Adrenal gland (tissue), 5 donors: Measurements from ENCODE around the gene FRMD3.

ENCODE experiments used
- POLR2A ChIP-seq, 2 donors: fragments of 450-650 bp; IDR thresholded peaks; one replicate each; pipeline ENCODE4 v1.6.1; 2017; ENCODE audit warnings: antibody characterized with exemption in 2 of 2, mild to moderate bottlenecking in 2 of 2, moderate library complexity in 1 of 2
- TF ChIP-seq, protein P1 (sequence below), 6 experiments: fragments of 450-650 bp in 4 of 6; fragments of 200-600 bp in 2 of 6; sonication (generic) in 1 of 6; IDR thresholded peaks; 1 replicate in 5 of 6; 2 replicates in 1 of 6; pipeline versions ENCODE4 v1.5.1 to v1.8.0; 2016 to 2021; ENCODE audit warnings: antibody characterized with exemption in 6 of 6, mild to moderate bottlenecking in 2 of 6, moderate library complexity in 1 of 6
- donor health status: DM: no; HTN: no; CAD: no.

DNA sequence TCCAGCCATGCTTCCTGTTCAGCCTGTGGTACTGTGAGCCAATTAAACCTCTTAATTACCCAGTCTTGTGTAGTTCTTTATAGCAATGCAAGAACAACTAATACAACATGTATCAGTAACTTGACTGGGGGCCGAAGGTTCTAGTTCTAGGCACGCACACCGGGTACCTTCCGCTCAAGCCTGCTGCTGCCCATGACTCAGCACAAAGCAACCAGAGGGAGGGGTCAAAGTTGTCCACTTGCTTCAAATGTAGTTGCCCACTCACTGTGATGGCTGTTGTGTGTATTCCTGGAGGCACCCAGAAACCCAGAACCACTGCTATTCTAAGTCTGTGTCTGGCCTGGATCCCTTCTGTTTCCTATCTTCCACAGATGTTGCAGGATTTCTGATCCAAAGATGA lies 222.6 kb downstream of the FRMD3 start:
- TF ChIP-seq, protein P1, sequence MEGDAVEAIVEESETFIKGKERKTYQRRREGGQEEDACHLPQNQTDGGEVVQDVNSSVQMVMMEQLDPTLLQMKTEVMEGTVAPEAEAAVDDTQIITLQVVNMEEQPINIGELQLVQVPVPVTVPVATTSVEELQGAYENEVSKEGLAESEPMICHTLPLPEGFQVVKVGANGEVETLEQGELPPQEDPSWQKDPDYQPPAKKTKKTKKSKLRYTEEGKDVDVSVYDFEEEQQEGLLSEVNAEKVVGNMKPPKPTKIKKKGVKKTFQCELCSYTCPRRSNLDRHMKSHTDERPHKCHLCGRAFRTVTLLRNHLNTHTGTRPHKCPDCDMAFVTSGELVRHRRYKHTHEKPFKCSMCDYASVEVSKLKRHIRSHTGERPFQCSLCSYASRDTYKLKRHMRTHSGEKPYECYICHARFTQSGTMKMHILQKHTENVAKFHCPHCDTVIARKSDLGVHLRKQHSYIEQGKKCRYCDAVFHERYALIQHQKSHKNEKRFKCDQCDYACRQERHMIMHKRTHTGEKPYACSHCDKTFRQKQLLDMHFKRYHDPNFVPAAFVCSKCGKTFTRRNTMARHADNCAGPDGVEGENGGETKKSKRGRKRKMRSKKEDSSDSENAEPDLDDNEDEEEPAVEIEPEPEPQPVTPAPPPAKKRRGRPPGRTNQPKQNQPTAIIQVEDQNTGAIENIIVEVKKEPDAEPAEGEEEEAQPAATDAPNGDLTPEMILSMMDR (IDR thresholded peaks at IDR 0.05), result no peak
- TF ChIP-seq POLR2A (IDR thresholded peaks at IDR 0.05), result no peak
